Trophoblast cell (in vitro differentiated cells and primary cell): Measurements from ENCODE around the gene CDH10.

Source experiments
- DNase-seq, 2 donors: peaks; one replicate each; pipeline ENCODE4 v3.0.0-alpha.2; 2016
- H2AFZ ChIP-seq: 2 replicates; pipeline ENCODE4 v1.6.1; 2013; ENCODE audit warnings: low read length, moderate library complexity, mild to moderate bottlenecking; ENCODE audit not compliant: insufficient read depth, poor library complexity
- H2AK5ac ChIP-seq: 2 replicates; pipeline ENCODE4 v1.6.1; 2013; ENCODE audit warnings: mild to moderate bottlenecking, low read length
- H2BK120ac ChIP-seq: 2 replicates; pipeline ENCODE4 v1.6.1; 2013; ENCODE audit warnings: low read length, mild to moderate bottlenecking, moderate library complexity; ENCODE audit not compliant: insufficient read depth, poor library complexity
- H2BK12ac ChIP-seq: 2 replicates; pipeline ENCODE4 v1.6.1; 2013; ENCODE audit warnings: mild to moderate bottlenecking, low read length, moderate library complexity
- H2BK5ac ChIP-seq: 2 replicates; pipeline ENCODE4 v1.6.1; 2013; ENCODE audit warnings: low read length, low read depth, moderate library complexity, mild to moderate bottlenecking; ENCODE audit not compliant: poor library complexity
- H3K14ac ChIP-seq: 2 replicates; pipeline ENCODE4 v1.6.1; 2013; ENCODE audit warnings: mild to moderate bottlenecking, low read length
- H3K18ac ChIP-seq: 2 replicates; pipeline ENCODE4 v1.6.1; 2013; ENCODE audit warnings: mild to moderate bottlenecking, low read length
- H3K23ac ChIP-seq: 2 replicates; pipeline ENCODE4 v1.6.1; 2013; ENCODE audit warnings: low read length
- H3K27ac ChIP-seq: 2 replicates; pipeline ENCODE4 v1.5.1; 2013; ENCODE audit warnings: low read depth, mild to moderate bottlenecking, inconsistent platforms, low read length, moderate library complexity
- H3K27me3 ChIP-seq: 2 replicates; pipeline ENCODE4 v1.6.1; 2013; ENCODE audit warnings: inconsistent platforms, mild to moderate bottlenecking, low read length, moderate library complexity; ENCODE audit not compliant: insufficient read depth
- H3K36me3 ChIP-seq, 2 experiments: 1 replicate in 1 of 2; 2 replicates in 1 of 2; pipeline ENCODE4 v1.6.1; 2013; ENCODE audit warnings: low read length in 2 of 2, mild to moderate bottlenecking in 2 of 2, moderate library complexity in 1 of 2; ENCODE audit not compliant: insufficient read depth in 2 of 2, control insufficient read depth in 1 of 2
- H3K4ac ChIP-seq: 2 replicates; pipeline ENCODE4 v1.6.1; 2013; ENCODE audit warnings: low read depth, mild to moderate bottlenecking, low read length, moderate library complexity
- H3K4me1 ChIP-seq, 2 experiments: 1 replicate in 1 of 2; 2 replicates in 1 of 2; pipeline ENCODE4 v1.6.1; 2013; ENCODE audit warnings: low read length in 2 of 2, mild to moderate bottlenecking in 2 of 2, moderate library complexity in 1 of 2; ENCODE audit not compliant: insufficient read depth in 2 of 2, control insufficient read depth in 1 of 2
- H3K4me2 ChIP-seq: 2 replicates; pipeline ENCODE4 v1.6.1; 2013; ENCODE audit warnings: inconsistent platforms, mild to moderate bottlenecking, low read length, moderate library complexity
- H3K4me3 ChIP-seq: 2 replicates; pipeline ENCODE4 v1.5.1; 2013; ENCODE audit warnings: mild to moderate bottlenecking, low read depth, low read length, inconsistent platforms
- H3K79me1 ChIP-seq: one replicate; pipeline ENCODE4 v1.6.1; 2013; ENCODE audit warnings: low read length
- H3K79me2 ChIP-seq: 2 replicates; pipeline ENCODE4 v1.6.1; 2013; ENCODE audit warnings: low read length, mild to moderate bottlenecking; ENCODE audit not compliant: control insufficient read depth, insufficient read depth, poor library complexity
- H3K9ac ChIP-seq: 2 replicates; pipeline ENCODE4 v1.6.1; 2013; ENCODE audit warnings: mild to moderate bottlenecking, low read length
- H3K9me3 ChIP-seq: 2 replicates; pipeline ENCODE4 v1.6.1; 2013; ENCODE audit warnings: low read depth, mild to moderate bottlenecking, control low read depth, inconsistent platforms, low read length; ENCODE audit not compliant: insufficient read depth
- H4K12ac ChIP-seq: 2 replicates; pipeline ENCODE4 v1.6.1; 2013; ENCODE audit warnings: low read depth, mild to moderate bottlenecking, low read length, moderate library complexity
- H4K8ac ChIP-seq: 2 replicates; pipeline ENCODE4 v1.6.1; 2013; ENCODE audit warnings: low read depth, mild to moderate bottlenecking, low read length, moderate library complexity
- H4K91ac ChIP-seq: one replicate; pipeline ENCODE4 v1.6.1; 2013; ENCODE audit warnings: low read depth, mild to moderate bottlenecking, low read length, moderate library complexity
- WGBS: extraction: QIAGEN DNeasy Blood & Tissue Kit; methylation state at CpG from one replicate; pipeline ENCODE4 v1.1.7; 2013; ENCODE audit warnings: missing lambda C conversion rate; ENCODE audit not compliant: insufficient read length, insufficient coverage; ENCODE audit errors: extremely low coverage; 5-methylcytosine and 5-hydroxymethylcytosine counted together

The CDH10 gene

DNA sequence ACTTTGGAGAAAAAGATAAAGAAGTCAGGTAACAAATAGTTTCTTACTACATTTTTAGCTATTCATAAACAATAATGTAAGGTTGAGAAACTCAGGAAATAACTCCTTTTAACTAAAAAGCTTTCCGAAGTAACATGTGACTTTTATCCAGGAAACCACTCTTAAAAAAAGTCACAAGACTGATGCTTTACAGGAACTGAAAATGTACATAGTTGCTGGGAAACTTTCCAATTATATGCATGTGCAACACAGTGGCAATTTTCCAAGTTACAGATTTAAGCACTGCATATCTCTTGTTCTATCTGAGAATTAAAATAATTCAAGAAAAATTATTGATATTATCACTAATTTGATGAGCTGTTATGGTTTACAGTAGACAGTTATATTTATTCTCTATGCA, 105.2 kb downstream of the CDH10 start:
- no peak overlapping the region for H3K4ac ChIP-seq
- no CpG with 5 or more reads among the region's 1 CpG for WGBS
- no peaks in the 10 kb centered on the region for H3K27me3 ChIP-seq
- no peaks in the 10 kb centered on the region for H3K9me3 ChIP-seq
- no peaks in the 10 kb centered on the region for H3K79me2 ChIP-seq
- H3K4me2 ChIP-seq, result no peak overlapping the region
- no peak overlapping the region for H2BK120ac ChIP-seq
- no peaks in the 10 kb centered on the region for H3K79me1 ChIP-seq
- peaks cover 0 to 2% of the 10 kb centered on the region in 2 experiments for H3K4me1 ChIP-seq
- H3K14ac ChIP-seq, result no peak overlapping the region
- H3K18ac ChIP-seq, result no peak overlapping the region
- DNase-seq, result peak in 1 of 2 donors; percentile 15
- H4K8ac ChIP-seq, result no peak overlapping the region
- H4K91ac ChIP-seq, result no peak overlapping the region
- H3K36me3 ChIP-seq, result peaks cover 0 to 2% of the 10 kb centered on the region in 2 experiments
- H2AK5ac ChIP-seq, result no peak overlapping the region
- H3K9ac ChIP-seq, result no peak overlapping the region
- no peak overlapping the region for H3K23ac ChIP-seq
- no peak overlapping the region for H2BK12ac ChIP-seq
- no peak overlapping the region for H3K4me3 ChIP-seq
- no peak overlapping the region for H2BK5ac ChIP-seq
- H4K12ac ChIP-seq, result no peak overlapping the region
- H3K27ac ChIP-seq, result no peak overlapping the region
- no peak overlapping the region for H2AFZ ChIP-seq

DNA sequence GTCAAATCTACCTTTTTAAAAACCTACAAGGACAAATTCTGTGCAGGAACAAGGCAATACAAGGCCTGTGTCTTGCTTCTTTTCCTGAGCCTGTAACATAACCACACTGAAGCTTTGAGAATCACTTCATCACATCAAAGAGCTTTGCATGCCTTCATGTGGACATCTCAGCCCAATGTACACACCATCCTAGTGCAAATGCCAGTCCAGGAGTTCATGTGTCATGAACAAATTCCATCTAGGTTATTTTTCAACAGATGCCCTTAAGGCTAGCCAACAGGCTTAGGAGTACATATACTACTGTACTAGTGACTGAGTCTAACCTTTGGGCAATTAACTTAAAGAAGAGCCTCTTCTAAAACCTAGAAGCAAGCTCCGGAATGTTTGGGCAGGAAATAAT, 106.4 kb downstream of the CDH10 start:
- Histone ChIP-seq H2BK120ac (no peak overlapping the region), H3K4ac (no peak overlapping the region), H3K14ac (no peak overlapping the region), H3K4me2 (no peak overlapping the region), H3K36me3 (peaks cover 0 to 2% of the 10 kb centered on the region in 2 experiments), H3K79me1 (no peaks in the 10 kb centered on the region), H2AFZ (no peak overlapping the region), H3K79me2 (no peaks in the 10 kb centered on the region), H3K18ac (no peak overlapping the region), H4K91ac (no peak overlapping the region), H3K27ac (no peak overlapping the region), H3K9ac (no peak overlapping the region), H3K4me1 (peaks cover 0 to 2% of the 10 kb centered on the region in 2 experiments), H2AK5ac (no peak overlapping the region), H3K4me3 (no peak overlapping the region), H4K12ac (no peak overlapping the region), H3K27me3 (no peaks in the 10 kb centered on the region), H3K23ac (no peak overlapping the region), H3K9me3 (no peaks in the 10 kb centered on the region), H4K8ac (no peak overlapping the region), H2BK12ac (no peak overlapping the region), H2BK5ac (no peak overlapping the region)
- peak in 1 of 2 donors; percentile 40 for DNase-seq
- WGBS, result no CpG with 5 or more reads among the region's 1 CpG

DNA sequence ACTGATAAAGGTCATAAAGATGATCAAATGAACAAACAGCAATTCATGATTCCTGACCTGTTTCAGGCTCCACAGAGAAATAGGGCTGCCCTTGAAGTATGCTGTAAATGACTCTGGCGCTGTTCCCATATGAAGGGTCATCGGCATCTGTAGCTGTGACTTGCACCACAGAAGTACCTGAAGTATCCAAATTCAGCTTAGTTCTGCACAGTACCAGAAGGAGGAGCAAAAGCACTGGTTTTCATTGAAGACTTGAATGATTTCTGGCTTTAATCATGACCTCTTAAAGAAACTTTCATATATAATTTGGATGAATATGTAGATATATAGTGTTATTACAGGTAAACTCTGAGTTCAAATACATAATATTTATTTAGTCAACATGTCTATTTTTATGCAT, 109.1 kb downstream of the CDH10 start:
- no peak overlapping the region for H2BK5ac ChIP-seq
- H3K4ac ChIP-seq, result no peak overlapping the region
- H4K12ac ChIP-seq, result no peak overlapping the region
- DNase-seq, result no peak
- no peak overlapping the region for H3K4me3 ChIP-seq
- no peak overlapping the region for H3K4me2 ChIP-seq
- H3K14ac ChIP-seq, result no peak overlapping the region
- no peaks in the 10 kb centered on the region for H3K9me3 ChIP-seq
- peaks cover 0 to 2% of the 10 kb centered on the region in 2 experiments for H3K36me3 ChIP-seq
- peaks cover 0 to 2% of the 10 kb centered on the region in 2 experiments for H3K4me1 ChIP-seq
- H3K27me3 ChIP-seq, result no peaks in the 10 kb centered on the region
- H3K27ac ChIP-seq, result no peak overlapping the region
- H3K23ac ChIP-seq, result no peak overlapping the region
- no peak overlapping the region for H3K9ac ChIP-seq
- H4K91ac ChIP-seq, result no peak overlapping the region
- no peaks in the 10 kb centered on the region for H3K79me2 ChIP-seq
- no CpG with 5 or more reads among the region's 2 CpGs for WGBS
- no peak overlapping the region for H4K8ac ChIP-seq
- no peaks in the 10 kb centered on the region for H3K79me1 ChIP-seq
- H2AFZ ChIP-seq, result no peak overlapping the region
- H2AK5ac ChIP-seq, result no peak overlapping the region
- no peak overlapping the region for H2BK120ac ChIP-seq
- no peak overlapping the region for H3K18ac ChIP-seq
- no peak overlapping the region for H2BK12ac ChIP-seq

DNA sequence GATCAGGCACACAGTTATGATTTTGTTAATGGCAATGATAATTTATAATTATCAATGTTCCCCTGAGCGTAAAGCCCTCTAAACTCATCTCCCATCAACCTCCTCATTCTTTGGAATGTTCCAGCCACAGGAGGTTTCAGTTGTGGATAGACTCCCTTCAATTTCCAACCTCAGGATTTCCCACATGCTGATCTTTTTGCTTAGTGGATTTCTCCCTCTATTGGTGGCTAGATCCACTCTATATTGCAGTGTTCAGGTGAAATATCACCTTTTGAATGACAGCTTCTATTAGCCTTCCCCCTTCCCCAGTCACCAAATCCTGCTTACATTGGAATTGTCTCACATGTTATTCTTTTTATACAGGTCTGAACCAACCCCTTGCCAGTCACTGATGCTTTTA, 113.9 kb downstream of the CDH10 start:
- H3K4me3 ChIP-seq, result no peak overlapping the region
- H2BK5ac ChIP-seq, result no peak overlapping the region
- H3K4me1 ChIP-seq, result no peaks in the 10 kb centered on the region
- peaks cover 0 to 2% of the 10 kb centered on the region in 2 experiments for H3K36me3 ChIP-seq
- H3K79me1 ChIP-seq, result no peaks in the 10 kb centered on the region
- H3K27ac ChIP-seq, result no peak overlapping the region
- no peak overlapping the region for H4K8ac ChIP-seq
- no peaks in the 10 kb centered on the region for H3K79me2 ChIP-seq
- H2AK5ac ChIP-seq, result no peak overlapping the region
- no peak overlapping the region for H3K18ac ChIP-seq
- H3K9me3 ChIP-seq, result no peaks in the 10 kb centered on the region
- no peak overlapping the region for H4K12ac ChIP-seq
- WGBS, result no CpG with 5 or more reads among the region's 1 CpG
- DNase-seq, result no peak
- H3K23ac ChIP-seq, result no peak overlapping the region
- H3K27me3 ChIP-seq, result no peaks in the 10 kb centered on the region
- no peak overlapping the region for H3K4ac ChIP-seq
- H2AFZ ChIP-seq, result no peak overlapping the region
- H2BK120ac ChIP-seq, result no peak overlapping the region
- H3K4me2 ChIP-seq, result no peak overlapping the region
- no peak overlapping the region for H3K14ac ChIP-seq
- no peak overlapping the region for H2BK12ac ChIP-seq
- no peak overlapping the region for H4K91ac ChIP-seq
- H3K9ac ChIP-seq, result no peak overlapping the region
